Endothelial cell of umbilical vein (primary cell): ENCODE measurements around the gene AJM1.

Source experiments
- FOS ChIP-seq: IDR thresholded peaks from 2 replicates; pipeline ENCODE4 v1.6.1; 2011; ENCODE audit warnings: mild to moderate bottlenecking, low read length, moderate library complexity, borderline replicate concordance; ENCODE audit not compliant: insufficient read depth
- MYC ChIP-seq: IDR thresholded peaks from one replicate; pipeline ENCODE4 v1.6.1; 2011; ENCODE audit warnings: mild to moderate bottlenecking, low read depth, low read length
- POLR2A ChIP-seq: IDR thresholded peaks from 2 replicates; pipeline ENCODE4 v1.6.1; 2012; ENCODE audit warnings: low read depth, mild to moderate bottlenecking, control low read depth, low read length
- TF ChIP-seq, protein P1 (sequence below), 2 donors: IDR thresholded peaks; 1 replicate in 1 of 2; 2 replicates in 1 of 2; pipeline ENCODE4 v1.5.1; 2011; ENCODE audit warnings: low read length in 2 of 2, mild to moderate bottlenecking in 2 of 2, moderate library complexity in 2 of 2, control low read depth in 1 of 2, inconsistent platforms in 1 of 2, low read depth in 1 of 2; ENCODE audit not compliant: insufficient read depth in 1 of 2; ENCODE audit errors: extremely low read depth in 1 of 2
- TF ChIP-seq, protein P2 (sequence below): IDR thresholded peaks from 2 replicates; pipeline ENCODE4 v1.6.1; 2011; ENCODE audit not compliant: insufficient read depth, insufficient read length

DNA sequence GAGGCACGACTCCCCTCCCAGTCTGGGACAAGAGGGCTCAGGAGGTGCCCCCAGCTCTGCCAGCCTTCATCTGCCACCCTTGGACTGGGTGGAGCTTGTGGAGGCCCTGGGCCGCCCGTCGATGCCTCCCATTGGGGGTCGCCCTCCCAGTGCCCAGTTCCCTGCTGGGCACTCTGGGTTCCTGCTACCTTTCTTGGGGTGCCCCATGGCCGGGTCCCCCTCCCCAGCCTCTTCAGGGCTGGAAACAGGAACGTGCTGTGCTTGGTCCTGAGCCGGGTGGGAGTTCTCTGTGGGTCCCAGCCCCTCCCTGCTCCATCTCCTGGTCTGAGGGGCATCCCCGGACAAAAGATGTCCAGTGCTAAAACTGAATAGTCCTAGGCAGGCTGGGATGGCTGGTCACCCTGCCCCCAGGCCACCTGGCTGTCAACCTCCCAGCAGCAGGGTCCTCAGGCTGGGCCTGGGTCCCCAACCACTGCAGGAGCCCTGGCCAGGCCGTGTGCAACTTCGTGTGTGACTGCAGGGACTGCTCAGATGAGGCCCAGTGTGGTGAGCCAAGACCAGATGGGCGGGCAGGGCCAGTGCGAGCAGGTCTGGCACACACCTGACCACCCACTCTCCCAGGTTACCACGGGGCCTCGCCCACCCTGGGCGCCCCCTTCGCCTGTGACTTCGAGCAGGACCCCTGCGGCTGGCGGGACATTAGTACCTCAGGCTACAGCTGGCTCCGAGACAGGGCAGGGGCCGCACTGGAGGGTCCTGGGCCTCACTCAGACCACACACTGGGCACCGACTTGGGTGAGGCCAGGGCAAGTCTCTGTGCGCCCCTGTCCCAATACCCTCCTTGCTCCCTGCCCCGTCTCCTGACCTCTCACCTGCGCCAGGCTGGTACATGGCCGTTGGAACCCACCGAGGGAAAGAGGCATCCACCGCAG is 10.7 kb downstream of the AJM1 start:
- TF ChIP-seq POLR2A: no peak
- TF ChIP-seq, protein P1, sequence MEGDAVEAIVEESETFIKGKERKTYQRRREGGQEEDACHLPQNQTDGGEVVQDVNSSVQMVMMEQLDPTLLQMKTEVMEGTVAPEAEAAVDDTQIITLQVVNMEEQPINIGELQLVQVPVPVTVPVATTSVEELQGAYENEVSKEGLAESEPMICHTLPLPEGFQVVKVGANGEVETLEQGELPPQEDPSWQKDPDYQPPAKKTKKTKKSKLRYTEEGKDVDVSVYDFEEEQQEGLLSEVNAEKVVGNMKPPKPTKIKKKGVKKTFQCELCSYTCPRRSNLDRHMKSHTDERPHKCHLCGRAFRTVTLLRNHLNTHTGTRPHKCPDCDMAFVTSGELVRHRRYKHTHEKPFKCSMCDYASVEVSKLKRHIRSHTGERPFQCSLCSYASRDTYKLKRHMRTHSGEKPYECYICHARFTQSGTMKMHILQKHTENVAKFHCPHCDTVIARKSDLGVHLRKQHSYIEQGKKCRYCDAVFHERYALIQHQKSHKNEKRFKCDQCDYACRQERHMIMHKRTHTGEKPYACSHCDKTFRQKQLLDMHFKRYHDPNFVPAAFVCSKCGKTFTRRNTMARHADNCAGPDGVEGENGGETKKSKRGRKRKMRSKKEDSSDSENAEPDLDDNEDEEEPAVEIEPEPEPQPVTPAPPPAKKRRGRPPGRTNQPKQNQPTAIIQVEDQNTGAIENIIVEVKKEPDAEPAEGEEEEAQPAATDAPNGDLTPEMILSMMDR (IDR thresholded peaks at IDR 0.05; ENCODE audit: extremely low read depth in 1 of 2, insufficient read depth in 1 of 2, low read depth in 1 of 2, low read length in 2 of 2): no peak
- no peak for TF ChIP-seq MYC
- TF ChIP-seq FOS: no peak
- TF ChIP-seq, protein P2, sequence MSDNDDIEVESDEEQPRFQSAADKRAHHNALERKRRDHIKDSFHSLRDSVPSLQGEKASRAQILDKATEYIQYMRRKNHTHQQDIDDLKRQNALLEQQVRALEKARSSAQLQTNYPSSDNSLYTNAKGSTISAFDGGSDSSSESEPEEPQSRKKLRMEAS: no peak
